Measurements from ENCODE around the gene BRF1. TPM values are rescaled to one million over a fixed set of nuclear protein-coding genes. Genes with fewer than 3 reads are reported as not detected.

The BRF1 gene
- total and polyA plus RNA-seq, 2 donors (not counting 1 experiment from before 2014, with no cell fraction given), result 7.4 to 33.4 TPM

- H3K27me3 ChIP-seq (ENCODE audit: control insufficient read depth, insufficient read depth, low read length), result no peaks in the 10 kb centered on the region
- no peak overlapping the region for H3K4me3 ChIP-seq (replicated peaks in 1 of 4; ENCODE audit: control extremely low read depth in 1 of 4, insufficient read depth in 1 of 4, low read depth in 3 of 4, low read length in 4 of 4)
- H3K4me2 ChIP-seq (ENCODE audit: extremely low read depth, insufficient read depth, low read length), result no peak overlapping the region
- H3K27ac ChIP-seq (ENCODE audit: insufficient read depth, low read length), result no peak overlapping the region
- TF ChIP-seq EZH2 (IDR thresholded peaks at IDR 0.05; ENCODE audit: low read length, missing control alignments) (no peak), CTCF (conservative IDR thresholded peaks at IDR 0.05 in 1 of 2, IDR thresholded peaks at IDR 0.05 in 1 of 2; ENCODE audit: low read depth in 1 of 2, low read length in 2 of 2) (no peak)
- H3K9me3 ChIP-seq (ENCODE audit: control insufficient read depth, insufficient read depth, low read depth, low read length), result no peaks in the 10 kb centered on the region
- H3K4me1 ChIP-seq (ENCODE audit: control insufficient read depth, extremely low read depth, insufficient read depth, low read length), result no peaks in the 10 kb centered on the region
- peaks cover 12% of the 10 kb centered on the region for H3K79me2 ChIP-seq (ENCODE audit: control insufficient read depth, insufficient read depth, low read length)
- DNase-seq (ENCODE audit: low read depth in 2 of 2), result no peak
- H2AFZ ChIP-seq (ENCODE audit: low read length), result no peak overlapping the region
- peaks cover 6% of the 10 kb centered on the region for H3K36me3 ChIP-seq (ENCODE audit: control insufficient read depth, insufficient read depth, low read length)
- no peak overlapping the region for H3K9ac ChIP-seq (ENCODE audit: insufficient read depth, low read length)
- no peaks in the 10 kb centered on the region for H4K20me1 ChIP-seq (ENCODE audit: control insufficient read depth, extremely low read depth, insufficient read depth, low read length)
Observed at GRCh38 chr14:105241641-105242040, 59.2 kb downstream of the BRF1 start.

- TF ChIP-seq EZH2 (IDR thresholded peaks at IDR 0.05; ENCODE audit: low read length, missing control alignments) (no peak), CTCF (conservative IDR thresholded peaks at IDR 0.05 in 1 of 2, IDR thresholded peaks at IDR 0.05 in 1 of 2; ENCODE audit: low read depth in 1 of 2, low read length in 2 of 2) (no peak)
- H3K27me3 ChIP-seq (ENCODE audit: control insufficient read depth, insufficient read depth, low read length), result no peaks in the 10 kb centered on the region
- DNase-seq (ENCODE audit: low read depth in 2 of 2), result no peak
Observed at GRCh38 chr14:105240811-105241576, 59.8 kb downstream of the BRF1 start.

GRCh38 chr14:105229099-105229655 is 71.6 kb downstream of the BRF1 start:
- Histone ChIP-seq H4K20me1 (ENCODE audit: control insufficient read depth, extremely low read depth, insufficient read depth, low read length) (no peaks in the 10 kb centered on the region), H3K79me2 (ENCODE audit: control insufficient read depth, insufficient read depth, low read length) (peaks cover 2% of the 10 kb centered on the region), H3K9ac (ENCODE audit: insufficient read depth, low read length) (no peak overlapping the region), H3K4me3 (replicated peaks in 1 of 4; ENCODE audit: control extremely low read depth in 1 of 4, insufficient read depth in 1 of 4, low read depth in 3 of 4, low read length in 4 of 4) (no peak overlapping the region), H3K9me3 (ENCODE audit: control insufficient read depth, insufficient read depth, low read depth, low read length) (no peaks in the 10 kb centered on the region), H3K4me2 (ENCODE audit: extremely low read depth, insufficient read depth, low read length) (no peak overlapping the region), H3K27me3 (ENCODE audit: control insufficient read depth, insufficient read depth, low read length) (no peaks in the 10 kb centered on the region), H3K27ac (ENCODE audit: insufficient read depth, low read length) (no peak overlapping the region), H2AFZ (ENCODE audit: low read length) (no peak overlapping the region), H3K4me1 (ENCODE audit: control insufficient read depth, extremely low read depth, insufficient read depth, low read length) (no peaks in the 10 kb centered on the region), H3K36me3 (ENCODE audit: control insufficient read depth, insufficient read depth, low read length) (no peaks in the 10 kb centered on the region)
- DNase-seq (ENCODE audit: low read depth in 2 of 2), result no peak
- TF ChIP-seq CTCF (conservative IDR thresholded peaks at IDR 0.05 in 1 of 2, IDR thresholded peaks at IDR 0.05 in 1 of 2; ENCODE audit: low read depth in 1 of 2, low read length in 2 of 2) (no peak), EZH2 (IDR thresholded peaks at IDR 0.05; ENCODE audit: low read length, missing control alignments) (no peak)

More at GRCh38 chr14:105240811-105241576, 59.8 kb downstream of the BRF1 start:
- Histone ChIP-seq H3K9me3 (ENCODE audit: control insufficient read depth, insufficient read depth, low read depth, low read length) (no peaks in the 10 kb centered on the region), H3K4me2 (ENCODE audit: extremely low read depth, insufficient read depth, low read length) (no peak overlapping the region), H3K27ac (ENCODE audit: insufficient read depth, low read length) (no peak overlapping the region), H3K4me1 (ENCODE audit: control insufficient read depth, extremely low read depth, insufficient read depth, low read length) (no peaks in the 10 kb centered on the region), H3K9ac (ENCODE audit: insufficient read depth, low read length) (no peak overlapping the region), H3K4me3 (replicated peaks in 1 of 4; ENCODE audit: control extremely low read depth in 1 of 4, insufficient read depth in 1 of 4, low read depth in 3 of 4, low read length in 4 of 4) (no peak overlapping the region), H4K20me1 (ENCODE audit: control insufficient read depth, extremely low read depth, insufficient read depth, low read length) (no peaks in the 10 kb centered on the region), H3K36me3 (ENCODE audit: control insufficient read depth, insufficient read depth, low read length) (peaks cover 6% of the 10 kb centered on the region), H2AFZ (ENCODE audit: low read length) (no peak overlapping the region), H3K79me2 (ENCODE audit: control insufficient read depth, insufficient read depth, low read length) (peaks cover 12% of the 10 kb centered on the region)

All from fibroblast of lung (primary cell).